ENCODE results near the gene ALG1L2.
"Not testable (repeated sequence)": the region's sequence is repeated elsewhere in the genome, so short reads cannot be mapped to it uniquely, and the experiment has no call there.

Gene ALG1L2

DNA sequence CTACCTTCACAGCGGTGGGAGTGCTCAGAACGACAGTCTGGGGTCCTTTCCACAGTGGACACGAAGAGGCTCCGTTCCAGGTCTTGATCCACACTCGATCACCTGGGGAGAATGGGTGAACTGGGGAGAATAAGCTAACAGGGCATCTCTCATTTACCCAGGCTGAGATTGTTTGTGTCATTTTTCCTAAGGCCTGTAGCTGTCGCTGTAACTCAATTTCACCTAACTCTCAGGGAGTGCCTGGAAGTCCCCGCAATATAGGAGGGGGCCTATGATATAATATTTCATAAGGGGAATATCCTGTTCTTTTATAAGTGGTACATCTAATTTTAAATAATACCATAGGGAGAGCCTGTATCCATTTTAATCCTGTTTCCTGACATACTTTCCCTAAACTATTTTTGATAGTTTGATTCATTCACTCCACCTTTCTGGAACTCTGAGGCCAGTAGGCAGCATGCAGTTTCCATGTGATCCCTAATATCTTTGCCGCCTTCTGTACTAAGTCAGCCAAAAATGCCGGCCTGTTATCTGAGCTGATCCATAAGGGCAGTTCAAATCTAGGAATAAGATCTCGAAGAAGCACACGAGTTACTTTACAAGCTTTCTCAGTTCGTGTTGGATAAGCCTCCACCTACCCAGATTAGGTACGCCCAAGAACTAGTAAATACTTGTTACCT is 62.2 kb downstream of the ALG1L2 start:
- H3K27ac ChIP-seq = peak overlapping the region; percentile 82
- TF ChIP-seq, protein P1, sequence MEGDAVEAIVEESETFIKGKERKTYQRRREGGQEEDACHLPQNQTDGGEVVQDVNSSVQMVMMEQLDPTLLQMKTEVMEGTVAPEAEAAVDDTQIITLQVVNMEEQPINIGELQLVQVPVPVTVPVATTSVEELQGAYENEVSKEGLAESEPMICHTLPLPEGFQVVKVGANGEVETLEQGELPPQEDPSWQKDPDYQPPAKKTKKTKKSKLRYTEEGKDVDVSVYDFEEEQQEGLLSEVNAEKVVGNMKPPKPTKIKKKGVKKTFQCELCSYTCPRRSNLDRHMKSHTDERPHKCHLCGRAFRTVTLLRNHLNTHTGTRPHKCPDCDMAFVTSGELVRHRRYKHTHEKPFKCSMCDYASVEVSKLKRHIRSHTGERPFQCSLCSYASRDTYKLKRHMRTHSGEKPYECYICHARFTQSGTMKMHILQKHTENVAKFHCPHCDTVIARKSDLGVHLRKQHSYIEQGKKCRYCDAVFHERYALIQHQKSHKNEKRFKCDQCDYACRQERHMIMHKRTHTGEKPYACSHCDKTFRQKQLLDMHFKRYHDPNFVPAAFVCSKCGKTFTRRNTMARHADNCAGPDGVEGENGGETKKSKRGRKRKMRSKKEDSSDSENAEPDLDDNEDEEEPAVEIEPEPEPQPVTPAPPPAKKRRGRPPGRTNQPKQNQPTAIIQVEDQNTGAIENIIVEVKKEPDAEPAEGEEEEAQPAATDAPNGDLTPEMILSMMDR (conservative IDR thresholded peaks at IDR 0.05) = peak; percentile 68

DNA sequence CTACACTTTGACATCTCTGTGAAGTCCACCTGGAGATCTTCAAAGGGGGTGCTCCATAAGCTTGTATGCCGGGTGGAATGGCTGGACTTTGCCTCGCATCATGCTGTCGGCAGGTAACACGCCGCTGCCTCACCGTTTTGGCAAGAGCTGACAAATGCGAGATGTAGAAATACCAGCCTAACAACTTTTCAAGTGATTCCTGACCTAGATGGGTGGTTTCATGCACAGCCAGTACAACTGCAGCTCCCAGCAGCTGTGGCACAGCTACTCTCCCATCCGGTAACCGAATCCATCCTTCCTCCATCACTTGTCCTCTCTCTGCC is 62.7 kb downstream of the ALG1L2 start:
- H3K27ac ChIP-seq = peak overlapping the region; percentile 82

DNA sequence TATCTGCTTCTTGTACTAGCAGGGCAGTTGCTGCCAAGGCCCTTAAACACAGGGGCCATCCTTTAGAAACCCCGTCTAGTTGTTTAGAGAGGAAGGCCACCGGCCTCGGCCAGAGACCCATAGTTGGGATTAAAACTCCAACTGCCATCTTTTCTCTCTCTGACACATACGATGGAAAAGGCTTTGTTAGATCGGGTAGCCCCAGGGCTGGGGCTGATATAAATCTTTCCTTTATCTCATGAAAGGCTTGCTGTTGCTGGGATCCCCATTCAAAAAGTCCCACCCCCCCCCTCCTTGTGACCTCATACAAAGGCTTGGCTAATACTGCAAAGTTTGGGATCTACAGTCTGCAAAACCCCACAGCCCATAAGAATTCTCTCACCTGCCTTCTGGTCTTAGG is 63.8 kb downstream of the ALG1L2 start:
- peak overlapping the region; percentile 82 for H3K27ac ChIP-seq

DNA sequence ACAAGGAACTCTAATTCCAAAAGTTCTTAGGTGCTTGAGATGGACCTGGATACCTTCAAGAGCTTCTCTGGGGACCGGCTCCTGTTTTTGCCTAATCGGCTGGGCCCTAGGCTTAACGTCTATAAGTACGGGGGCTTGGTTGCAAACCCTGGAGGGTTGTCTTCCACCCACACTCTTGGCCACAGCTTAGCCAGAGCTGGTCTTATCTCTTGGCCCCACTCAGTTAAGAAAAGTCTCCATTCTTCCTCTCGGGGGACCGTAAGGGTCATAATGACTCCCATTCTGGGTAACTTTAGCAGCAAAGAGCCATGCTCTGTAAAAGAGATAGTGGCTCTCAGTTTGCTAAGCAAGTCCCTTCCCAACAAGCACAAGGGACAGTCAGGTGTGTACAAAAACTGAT is 64.8 kb downstream of the ALG1L2 start:
- not testable (repeated sequence) for H3K27ac ChIP-seq
